HL-60/S4 treated with retinoic acid at 250 ng/mL for 4 days and 3 days (cell line): ENCODE measurements around the gene AMH.

ENCODE experiments used
- in situ Hi-C: fragments of 300-500 bp; cut with MboI; formaldehyde crosslinking; loops from 2 replicates; pipeline ENCODE4 v1.7.0; 2022; ENCODE audit warnings: low sequenced_read_pairs

Gene AMH

DNA sequence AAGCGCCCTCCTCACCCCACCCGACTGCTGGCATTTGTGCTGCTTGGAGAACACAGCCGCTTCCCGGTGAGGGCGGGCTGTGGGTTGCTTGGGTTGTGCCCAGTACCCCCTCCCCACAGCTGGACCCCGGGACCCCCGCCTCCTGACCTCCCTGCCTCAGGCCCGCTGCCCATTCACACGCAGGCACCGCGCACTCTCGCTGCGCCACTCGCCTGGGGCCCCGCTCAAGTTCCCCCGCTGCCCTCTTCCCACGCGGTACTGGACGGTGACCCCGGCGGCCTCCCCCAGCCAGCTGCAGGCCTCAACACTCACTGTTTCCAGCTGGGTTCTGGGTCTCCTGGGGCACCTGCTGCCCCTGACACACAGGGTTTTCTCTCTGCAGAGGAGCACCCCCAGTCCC is 29.4 kb upstream of the AMH start:
- in situ Hi-C loops, result no loop called here

GRCh38 chr19:2221250-2221831 is 27.8 kb upstream of the AMH start:
- in situ Hi-C loops, result no loop called here

- in situ Hi-C loops, result no loop called here
These were observed 27.2 kb upstream of the AMH start for GRCh38 chr19:2221918-2222317.

- in situ Hi-C loops, result no loop called here
These were observed 25.7 kb upstream of the AMH start for GRCh38 chr19:2223391-2223790.

- in situ Hi-C loops, result no loop called here
These were observed 25.2 kb upstream of the AMH start for GRCh38 chr19:2223959-2224358.

- in situ Hi-C loops, result no loop called here
These were observed 24.3 kb upstream of the AMH start for GRCh38 chr19:2224754-2225349.

- in situ Hi-C loops, result no loop called here
These were observed 23.6 kb upstream of the AMH start for GRCh38 chr19:2225415-2226050.

DNA sequence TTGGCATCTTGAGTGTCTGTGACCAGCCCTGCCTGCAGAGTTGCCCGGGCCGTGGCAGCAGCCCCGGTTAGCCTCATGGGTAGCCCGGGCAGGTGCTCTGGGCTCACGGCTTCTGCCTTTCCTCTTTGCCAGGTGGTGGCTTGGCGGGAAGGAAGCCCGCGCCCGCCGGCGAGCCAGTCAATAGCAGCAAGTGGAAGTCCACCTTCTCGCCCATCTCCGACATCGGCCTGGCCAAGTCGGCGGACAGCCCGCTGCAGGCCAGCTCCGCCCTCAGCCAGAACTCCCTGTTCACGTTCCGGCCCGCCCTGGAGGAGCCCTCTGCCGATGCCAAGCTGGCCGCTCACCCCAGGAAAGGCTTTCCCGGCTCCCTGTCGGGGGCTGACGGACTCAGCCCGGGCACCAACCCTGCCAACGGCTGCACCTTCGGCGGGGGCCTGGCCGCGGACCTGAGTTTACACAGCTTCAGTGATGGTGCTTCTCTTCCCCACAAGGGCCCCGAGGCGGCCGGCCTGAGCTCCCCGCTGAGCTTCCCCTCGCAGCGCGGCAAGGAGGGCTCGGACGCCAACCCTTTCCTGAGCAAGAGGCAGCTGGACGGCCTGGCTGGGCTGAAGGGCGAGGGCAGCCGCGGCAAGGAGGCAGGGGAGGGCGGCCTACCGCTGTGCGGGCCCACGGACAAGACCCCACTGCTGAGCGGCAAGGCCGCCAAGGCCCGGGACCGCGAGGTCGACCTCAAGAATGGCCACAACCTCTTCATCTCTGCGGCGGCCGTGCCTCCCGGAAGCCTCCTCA is 22.9 kb upstream of the AMH start:
- in situ Hi-C loops, result no loop called here

- in situ Hi-C loops, result no loop called here
These were observed 22.2 kb upstream of the AMH start for GRCh38 chr19:2226840-2227360.

DNA sequence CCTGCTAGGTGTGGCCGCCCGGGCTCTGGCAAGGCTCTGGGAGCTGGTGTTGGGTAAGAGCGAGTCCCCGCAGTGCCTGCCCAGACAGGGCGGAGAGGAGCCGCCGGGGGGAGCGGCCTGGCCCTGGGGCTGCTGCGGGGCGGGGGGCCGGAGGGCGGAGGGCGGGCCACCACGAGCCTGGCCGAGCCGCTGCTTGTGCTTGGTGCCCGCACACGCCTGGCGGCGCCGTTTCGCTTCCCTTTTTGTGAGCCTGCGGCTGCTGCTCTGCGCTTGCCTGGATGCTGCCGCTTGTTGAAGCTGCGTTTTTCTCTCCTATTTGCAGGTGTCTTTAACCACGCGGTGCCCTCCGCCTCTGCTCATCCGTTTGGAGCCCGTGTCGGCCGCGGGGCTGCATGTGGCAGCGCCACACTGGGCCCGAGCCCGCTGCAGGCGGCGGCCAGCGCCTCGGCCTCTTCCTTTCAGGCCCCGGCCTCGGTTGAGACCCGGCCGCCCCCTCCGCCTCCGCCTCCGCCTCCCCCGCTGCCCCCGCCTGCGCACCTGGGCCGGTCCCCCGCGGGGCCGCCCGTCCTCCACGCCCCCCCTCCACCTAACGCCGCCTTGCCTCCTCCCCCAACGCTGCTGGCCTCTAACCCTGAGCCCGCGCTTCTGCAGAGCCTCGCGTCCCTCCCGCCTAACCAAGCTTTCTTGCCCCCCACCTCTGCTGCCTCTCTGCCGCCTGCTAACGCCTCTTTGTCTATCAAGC is 21.5 kb upstream of the AMH start:
- in situ Hi-C loops, result no loop called here

DNA sequence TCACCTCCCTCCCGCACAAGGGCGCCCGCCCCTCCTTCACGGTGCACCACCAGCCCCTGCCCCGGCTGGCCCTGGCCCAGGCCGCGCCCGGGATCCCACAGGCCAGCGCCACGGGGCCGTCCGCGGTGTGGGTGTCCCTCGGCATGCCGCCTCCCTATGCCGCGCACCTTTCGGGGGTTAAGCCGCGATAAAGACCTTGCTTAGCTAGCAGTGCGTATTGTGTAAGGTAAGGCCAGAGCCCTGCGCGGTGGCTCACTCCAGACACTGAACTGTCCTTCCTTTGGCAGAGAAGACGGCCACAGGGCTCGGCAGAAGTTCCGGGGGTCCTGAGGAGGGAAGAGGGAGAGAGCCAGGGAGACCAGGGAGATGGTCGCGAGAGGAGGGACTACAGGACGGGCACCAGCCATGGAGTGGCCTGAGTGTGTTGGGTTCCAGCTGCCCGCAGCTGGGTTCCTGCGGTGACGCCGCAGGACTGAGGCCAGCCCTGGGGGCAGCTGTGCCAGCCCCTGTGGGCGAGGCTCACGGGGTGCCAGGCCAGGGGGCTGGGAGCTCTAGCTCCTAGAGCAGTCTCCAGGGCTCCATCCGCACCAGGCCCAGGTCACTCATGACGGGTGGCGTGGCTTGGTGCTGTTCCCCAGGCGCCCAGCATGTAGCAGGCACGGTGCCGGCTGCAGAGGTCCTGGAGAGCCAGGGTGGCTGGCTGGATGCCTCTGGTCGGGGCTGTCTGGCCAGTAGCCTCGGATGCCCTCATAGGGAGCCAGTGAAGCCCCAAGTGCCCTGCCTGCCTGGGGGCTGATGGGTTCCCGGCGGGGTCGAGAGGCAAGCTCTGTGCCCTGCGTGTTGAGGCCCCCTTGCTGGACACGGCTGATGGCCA is 20.7 kb upstream of the AMH start:
- in situ Hi-C loops, result no loop called here

DNA sequence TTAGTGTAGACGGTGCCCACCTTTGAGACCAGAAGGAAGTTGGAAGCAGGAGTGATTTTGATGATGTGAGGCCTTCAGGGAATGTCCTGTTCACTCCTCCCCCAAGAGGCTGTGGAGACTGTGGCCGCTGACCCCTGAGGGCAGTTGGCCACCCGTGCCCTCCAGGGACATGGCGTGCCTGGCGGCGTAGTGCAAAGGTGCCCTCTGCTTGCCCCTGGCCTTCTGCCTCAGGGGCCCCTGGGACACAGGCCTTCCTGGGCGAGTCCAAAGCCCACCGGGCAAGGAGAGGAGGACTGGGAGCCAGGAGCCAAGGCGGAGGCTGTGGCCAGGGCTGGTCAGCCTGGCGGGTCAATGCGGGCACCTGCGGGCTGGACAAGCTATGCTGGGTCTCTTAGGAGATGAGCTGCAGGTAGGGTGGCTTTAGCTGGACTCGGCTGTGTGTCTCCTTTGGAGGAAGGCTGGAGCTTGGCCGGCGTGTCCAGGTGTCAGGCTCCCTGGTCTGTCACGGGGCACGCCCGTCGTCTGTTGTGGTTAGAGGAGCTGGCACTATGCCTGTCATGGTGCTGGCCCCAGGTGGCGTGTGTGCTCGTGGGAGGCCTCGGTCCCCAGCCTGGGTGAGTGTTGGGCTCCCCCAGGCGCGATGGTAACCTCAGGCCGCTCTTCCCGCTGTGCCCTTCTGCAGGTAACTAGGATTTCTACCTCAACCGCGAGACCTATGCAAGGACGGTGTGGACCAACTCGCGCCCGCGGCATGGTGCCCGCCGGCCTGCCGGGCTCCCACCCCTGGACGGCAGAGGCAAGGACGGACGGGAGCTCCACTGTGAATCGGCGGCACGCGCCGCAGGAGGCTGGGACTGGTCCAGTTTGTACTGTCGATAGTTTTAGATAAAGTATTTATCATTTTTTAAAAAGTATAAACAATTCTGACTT is 19.8 kb upstream of the AMH start:
- in situ Hi-C loops, result no loop called here

DNA sequence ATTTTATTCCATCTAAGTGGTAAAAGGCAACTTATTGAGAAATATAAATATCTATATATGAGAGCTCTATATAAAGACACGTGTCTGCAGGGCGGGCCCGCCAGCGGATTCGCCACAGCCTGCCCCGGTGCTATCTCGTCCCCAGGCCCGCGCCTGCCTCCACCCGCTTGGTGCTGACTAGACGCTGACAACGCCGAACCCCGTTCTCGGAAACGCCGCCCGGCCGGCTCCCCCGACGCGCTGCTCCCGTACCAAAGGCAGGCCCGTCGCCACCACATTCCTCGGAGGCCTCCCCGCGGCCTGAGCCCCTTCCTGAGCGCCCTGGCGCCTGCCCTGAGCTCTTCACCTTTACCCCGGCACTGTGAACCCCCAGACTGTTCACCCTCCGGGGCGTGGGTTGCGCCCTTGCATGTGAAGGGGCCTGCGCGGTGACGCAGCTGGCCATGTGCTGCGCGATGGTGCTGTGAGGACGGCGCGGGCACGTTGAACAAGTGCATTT is 19.0 kb upstream of the AMH start:
- in situ Hi-C loops, result no loop called here

DNA sequence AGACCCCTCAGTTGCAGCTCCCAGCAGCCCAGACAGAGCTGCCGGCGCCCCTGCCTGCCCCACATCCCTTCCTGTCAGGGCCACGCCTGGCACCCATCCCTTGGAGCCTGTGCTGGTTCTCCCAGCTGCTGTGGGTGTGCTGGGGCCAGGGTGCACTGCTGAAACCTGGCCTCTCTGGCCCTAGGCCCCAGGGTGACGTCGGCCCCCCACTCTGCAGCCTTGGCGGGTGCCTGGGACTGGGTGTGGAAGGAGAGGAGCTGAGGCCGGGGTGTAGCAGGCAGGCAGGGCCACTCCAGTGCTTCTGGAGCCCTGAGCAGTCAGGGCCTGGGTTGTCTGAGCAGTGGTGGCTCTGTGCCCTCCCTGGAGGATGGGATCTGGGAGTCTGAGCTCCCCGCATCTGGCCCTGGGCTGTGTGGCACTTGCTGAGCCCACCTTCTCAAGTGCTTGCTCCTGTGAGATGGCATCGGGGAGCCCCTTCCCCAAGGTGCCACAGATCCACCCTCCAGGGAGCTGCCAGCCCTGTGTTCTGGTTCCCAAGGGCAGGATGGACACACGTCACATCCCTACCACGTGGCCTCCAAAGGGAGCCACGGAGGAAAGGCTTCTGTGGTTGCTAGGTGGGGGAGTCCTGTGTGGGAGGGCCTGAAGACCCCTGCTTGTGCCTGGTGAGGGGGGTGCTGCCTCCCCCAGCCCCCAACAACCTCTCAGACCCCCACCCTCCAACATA is 18.2 kb upstream of the AMH start:
- in situ Hi-C loops, result no loop called here

DNA sequence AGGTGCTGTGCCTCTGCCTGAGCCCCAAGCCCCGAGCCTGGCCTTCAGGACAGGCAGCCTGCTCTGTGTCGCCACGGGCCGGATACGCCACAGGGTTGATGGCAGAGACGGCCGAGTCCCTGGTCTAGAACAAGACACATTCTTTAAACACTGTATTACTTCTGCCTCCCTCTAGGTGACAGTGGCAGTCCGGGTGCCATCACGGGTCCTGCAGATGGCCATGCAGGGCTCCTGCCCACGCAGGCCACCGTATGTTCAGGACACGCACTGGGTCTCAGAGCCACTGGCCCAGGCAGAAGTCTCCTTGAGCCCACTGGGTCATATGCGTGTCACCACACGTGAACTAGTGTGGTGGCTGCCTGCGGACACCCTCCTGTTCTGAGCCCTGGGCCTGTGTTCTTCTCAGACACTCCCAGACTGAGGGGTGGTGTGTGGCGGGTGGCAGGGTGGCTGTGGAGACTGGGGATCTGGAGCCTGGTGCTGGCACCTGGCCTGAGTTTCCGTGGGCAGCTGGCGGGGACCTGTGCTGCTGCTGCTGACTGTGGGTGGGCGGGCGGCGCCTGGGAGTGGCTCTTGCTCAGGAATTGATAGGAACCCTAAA is 17.4 kb upstream of the AMH start:
- in situ Hi-C loops, result no loop called here

- in situ Hi-C loops, result no loop called here
These were observed 16.6 kb upstream of the AMH start for GRCh38 chr19:2232286-2233151.
